Parathyroid adenoma (tissue), 2 donors: ENCODE measurements around the gene KDM3A.

Experiments used
- H2AFZ ChIP-seq: fragments of 300-600 bp; sonication (generic); one replicate; pipeline ENCODE4 v1.7.0; 2017; ENCODE audit warnings: antibody characterized with exemption, mild to moderate bottlenecking
- H3K27ac ChIP-seq: fragments of 300-600 bp; sonication (generic); one replicate; pipeline ENCODE4 v1.7.0; 2017
- H3K27me3 ChIP-seq: fragments of 300-600 bp; sonication (generic); one replicate; pipeline ENCODE4 v1.7.0; 2017; ENCODE audit warnings: low read length; ENCODE audit not compliant: control insufficient read depth, insufficient read depth
- H3K36me3 ChIP-seq: fragments of 300-600 bp; sonication (generic); one replicate; pipeline ENCODE4 v1.7.0; 2017; ENCODE audit warnings: low read length; ENCODE audit not compliant: control insufficient read depth, insufficient read depth
- H3K4me1 ChIP-seq: fragments of 300-600 bp; sonication (generic); one replicate; pipeline ENCODE4 v1.7.0; 2017; ENCODE audit warnings: control low read depth
- H3K4me2 ChIP-seq: fragments of 300-600 bp; sonication (generic); one replicate; pipeline ENCODE4 v1.7.0; 2017; ENCODE audit warnings: low read length
- H3K4me3 ChIP-seq: fragments of 300-600 bp; sonication (generic); one replicate; pipeline ENCODE4 v1.7.0; 2017; ENCODE audit warnings: low read depth, low read length
- H3K79me2 ChIP-seq: fragments of 300-600 bp; sonication (generic); one replicate; pipeline ENCODE4 v1.7.0; 2017; ENCODE audit warnings: control low read depth
- H3K9ac ChIP-seq: fragments of 300-600 bp; sonication (generic); one replicate; pipeline ENCODE4 v1.7.0; 2017; ENCODE audit warnings: mild to moderate bottlenecking
- H3K9me3 ChIP-seq: fragments of 300-600 bp; sonication (generic); one replicate; pipeline ENCODE4 v1.7.0; 2017; ENCODE audit warnings: low read length; ENCODE audit not compliant: control insufficient read depth
- TF ChIP-seq, protein P1 (sequence below): fragments of 300-600 bp; sonication (generic); IDR thresholded peaks from one replicate; pipeline ENCODE4 v1.7.0; 2017; ENCODE audit warnings: antibody characterized with exemption, mild to moderate bottlenecking
- donor health status: primary hyperparathyroidism.

The KDM3A gene

GRCh38 chr2:86521922-86522321, 80.8 kb downstream of the KDM3A start:
- TF ChIP-seq, protein P1, sequence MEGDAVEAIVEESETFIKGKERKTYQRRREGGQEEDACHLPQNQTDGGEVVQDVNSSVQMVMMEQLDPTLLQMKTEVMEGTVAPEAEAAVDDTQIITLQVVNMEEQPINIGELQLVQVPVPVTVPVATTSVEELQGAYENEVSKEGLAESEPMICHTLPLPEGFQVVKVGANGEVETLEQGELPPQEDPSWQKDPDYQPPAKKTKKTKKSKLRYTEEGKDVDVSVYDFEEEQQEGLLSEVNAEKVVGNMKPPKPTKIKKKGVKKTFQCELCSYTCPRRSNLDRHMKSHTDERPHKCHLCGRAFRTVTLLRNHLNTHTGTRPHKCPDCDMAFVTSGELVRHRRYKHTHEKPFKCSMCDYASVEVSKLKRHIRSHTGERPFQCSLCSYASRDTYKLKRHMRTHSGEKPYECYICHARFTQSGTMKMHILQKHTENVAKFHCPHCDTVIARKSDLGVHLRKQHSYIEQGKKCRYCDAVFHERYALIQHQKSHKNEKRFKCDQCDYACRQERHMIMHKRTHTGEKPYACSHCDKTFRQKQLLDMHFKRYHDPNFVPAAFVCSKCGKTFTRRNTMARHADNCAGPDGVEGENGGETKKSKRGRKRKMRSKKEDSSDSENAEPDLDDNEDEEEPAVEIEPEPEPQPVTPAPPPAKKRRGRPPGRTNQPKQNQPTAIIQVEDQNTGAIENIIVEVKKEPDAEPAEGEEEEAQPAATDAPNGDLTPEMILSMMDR: no peak
- H3K9me3 ChIP-seq: no peaks in the 10 kb centered on the region
- H3K4me1 ChIP-seq: no peaks in the 10 kb centered on the region
- no peak overlapping the region for H3K9ac ChIP-seq
- H3K27ac ChIP-seq: no peak overlapping the region
- no peak overlapping the region for H2AFZ ChIP-seq
- no peak overlapping the region for H3K4me2 ChIP-seq
- H3K79me2 ChIP-seq: no peaks in the 10 kb centered on the region
- no peak overlapping the region for H3K4me3 ChIP-seq
- no peaks in the 10 kb centered on the region for H3K27me3 ChIP-seq
- no peaks in the 10 kb centered on the region for H3K36me3 ChIP-seq

GRCh38 chr2:86522711-86523110, 81.5 kb downstream of the KDM3A start:
- Histone ChIP-seq H3K4me2 (no peak overlapping the region), H3K4me3 (no peak overlapping the region), H3K4me1 (no peaks in the 10 kb centered on the region), H2AFZ (no peak overlapping the region), H3K79me2 (no peaks in the 10 kb centered on the region), H3K9me3 (no peaks in the 10 kb centered on the region), H3K36me3 (no peaks in the 10 kb centered on the region), H3K27me3 (no peaks in the 10 kb centered on the region), H3K9ac (no peak overlapping the region), H3K27ac (no peak overlapping the region)
- TF ChIP-seq, protein P1: no peak

DNA sequence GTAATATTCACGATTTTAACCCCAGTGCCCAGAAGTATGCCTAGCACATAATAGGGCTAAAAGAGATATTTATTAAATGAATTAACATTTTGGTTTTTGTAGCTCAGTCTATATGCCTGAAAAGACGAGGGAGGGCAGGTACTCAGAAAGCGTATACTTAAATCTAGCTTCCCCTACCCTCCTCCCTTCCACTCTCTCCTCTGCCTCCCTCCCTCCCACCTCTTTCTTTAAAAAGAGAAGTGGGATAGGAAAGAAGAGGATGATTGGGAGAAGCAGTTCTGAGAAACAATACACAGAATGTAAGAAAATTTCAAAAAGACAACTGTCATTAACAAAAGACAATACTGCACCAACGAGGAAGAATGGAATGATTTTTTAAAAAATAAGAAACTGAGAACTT, 82.3 kb downstream of the KDM3A start:
- no peak overlapping the region for H3K4me2 ChIP-seq
- no peak overlapping the region for H2AFZ ChIP-seq
- H3K9me3 ChIP-seq: no peaks in the 10 kb centered on the region
- no peaks in the 10 kb centered on the region for H3K79me2 ChIP-seq
- H3K27me3 ChIP-seq: no peaks in the 10 kb centered on the region
- TF ChIP-seq, protein P1: no peak
- H3K36me3 ChIP-seq: no peaks in the 10 kb centered on the region
- H3K9ac ChIP-seq: no peak overlapping the region
- H3K4me1 ChIP-seq: no peaks in the 10 kb centered on the region
- no peak overlapping the region for H3K27ac ChIP-seq
- H3K4me3 ChIP-seq: no peak overlapping the region

DNA sequence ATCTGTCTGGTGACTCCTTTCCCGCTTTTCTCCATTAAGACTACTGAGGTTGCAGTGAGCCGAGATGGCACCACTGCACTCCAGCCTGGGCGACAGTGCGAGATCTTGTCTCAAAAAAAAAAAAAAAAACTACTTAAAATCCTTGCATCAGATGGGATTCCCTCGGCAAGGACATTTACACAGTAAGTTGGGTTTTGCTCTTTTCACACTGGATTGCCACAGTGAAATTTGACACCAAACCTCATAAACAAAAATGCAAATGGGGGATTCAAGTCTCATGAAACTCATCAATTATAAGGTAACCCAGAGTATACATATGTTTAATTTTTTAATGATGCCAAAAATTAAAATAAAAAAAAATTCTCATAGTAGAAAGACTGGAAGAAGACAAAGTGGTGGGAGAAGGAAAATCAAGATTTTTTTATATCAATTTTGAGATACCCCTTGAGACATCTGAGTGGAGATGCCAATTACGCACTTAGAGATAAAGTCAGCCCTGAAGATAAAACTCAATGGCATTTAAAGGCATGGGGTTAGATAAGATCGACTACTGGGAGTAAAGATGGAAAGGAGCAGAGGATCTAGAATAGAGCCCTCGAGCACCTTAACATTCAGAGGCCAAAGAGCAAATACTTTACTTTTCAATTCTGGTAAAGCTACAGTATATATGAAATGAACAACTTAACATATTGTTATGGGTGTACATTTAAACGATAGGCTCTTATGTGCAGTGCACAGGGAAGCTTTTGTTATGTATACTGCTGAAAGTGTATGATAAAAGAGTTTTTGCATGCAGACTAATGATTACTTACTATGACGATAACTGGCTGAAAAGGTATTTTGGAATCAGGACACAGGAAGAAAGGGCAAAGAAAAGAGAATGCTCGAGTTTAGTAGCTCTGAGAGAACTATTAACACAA, 84.5 kb downstream of the KDM3A start:
- H3K27ac ChIP-seq: no peak overlapping the region
- no peak overlapping the region for H3K4me2 ChIP-seq
- H3K36me3 ChIP-seq: no peaks in the 10 kb centered on the region
- H3K9ac ChIP-seq: no peak overlapping the region
- H3K27me3 ChIP-seq: no peaks in the 10 kb centered on the region
- no peaks in the 10 kb centered on the region for H3K79me2 ChIP-seq
- no peak overlapping the region for H2AFZ ChIP-seq
- no peaks in the 10 kb centered on the region for H3K9me3 ChIP-seq
- H3K4me3 ChIP-seq: no peak overlapping the region
- no peaks in the 10 kb centered on the region for H3K4me1 ChIP-seq
- TF ChIP-seq, protein P1: no peak

GRCh38 chr2:86533589-86533988, 92.4 kb downstream of the KDM3A start:
- no peak overlapping the region for H3K27ac ChIP-seq
- H3K36me3 ChIP-seq: no peaks in the 10 kb centered on the region
- TF ChIP-seq, protein P1: no peak
- no peak overlapping the region for H2AFZ ChIP-seq
- no peak overlapping the region for H3K4me2 ChIP-seq
- H3K4me3 ChIP-seq: no peak overlapping the region
- H3K9me3 ChIP-seq: no peaks in the 10 kb centered on the region
- H3K27me3 ChIP-seq: no peaks in the 10 kb centered on the region
- H3K79me2 ChIP-seq: no peaks in the 10 kb centered on the region
- no peak overlapping the region for H3K9ac ChIP-seq
- no peaks in the 10 kb centered on the region for H3K4me1 ChIP-seq
